GM19372 (cell line): ENCODE results near the gene ALDH4A1.
"Not testable (repeated sequence)": the region's sequence is repeated elsewhere in the genome, so short reads cannot be mapped to it uniquely, and the experiment has no call there.

Experiments used
- ATAC-seq: cut with Tn5 transposase; IDR thresholded peaks from one replicate; pipeline ENCODE4 v1.9.1; 2021; ENCODE audit warnings: mild to moderate bottlenecking, low read depth, moderate library complexity; ENCODE audit not compliant: unreplicated experiment

ALDH4A1 gene

GRCh38 chr1:18879791-18880309 is 22.5 kb downstream of the ALDH4A1 start:
- no peak for ATAC-seq

- no peak for ATAC-seq
These were observed 23.1 kb downstream of the ALDH4A1 start for GRCh38 chr1:18879215-18879790.

- ATAC-seq, result no peak
These were observed 23.7 kb downstream of the ALDH4A1 start for GRCh38 chr1:18878538-18879214.

GRCh38 chr1:18877282-18877681 is 25.1 kb downstream of the ALDH4A1 start:
- ATAC-seq, result no peak

GRCh38 chr1:18876210-18876609 is 26.1 kb downstream of the ALDH4A1 start:
- no peak for ATAC-seq

GRCh38 chr1:18875796-18876128 is 26.6 kb downstream of the ALDH4A1 start:
- no peak for ATAC-seq

- no peak for ATAC-seq
These were observed 27.1 kb downstream of the ALDH4A1 start for GRCh38 chr1:18875107-18875795.

- ATAC-seq, result no peak
These were observed 27.8 kb downstream of the ALDH4A1 start for GRCh38 chr1:18874600-18874999.

GRCh38 chr1:18874036-18874435 is 28.3 kb downstream of the ALDH4A1 start:
- no peak for ATAC-seq

GRCh38 chr1:18872071-18872611 is 30.2 kb downstream of the ALDH4A1 start:
- no peak for ATAC-seq

- ATAC-seq, result no peak
These were observed 30.8 kb downstream of the ALDH4A1 start for GRCh38 chr1:18871401-18872070.

- no peak for ATAC-seq
These were observed 31.4 kb downstream of the ALDH4A1 start for GRCh38 chr1:18870957-18871356.

GRCh38 chr1:18870595-18870865 is 31.8 kb downstream of the ALDH4A1 start:
- ATAC-seq, result not testable (repeated sequence)

- no peak for ATAC-seq
These were observed 32.3 kb downstream of the ALDH4A1 start for GRCh38 chr1:18869847-18870594.

- ATAC-seq, result no peak
These were observed 33.4 kb downstream of the ALDH4A1 start for GRCh38 chr1:18868801-18869424.

- no peak for ATAC-seq
These were observed 34.0 kb downstream of the ALDH4A1 start for GRCh38 chr1:18868354-18868753.

- ATAC-seq, result no peak
These were observed 35.5 kb downstream of the ALDH4A1 start for GRCh38 chr1:18866846-18867245.

GRCh38 chr1:18866314-18866713 is 36.0 kb downstream of the ALDH4A1 start:
- no peak for ATAC-seq

GRCh38 chr1:18865176-18865575 is 37.2 kb downstream of the ALDH4A1 start:
- ATAC-seq, result no peak

GRCh38 chr1:18861590-18861989 is 40.8 kb downstream of the ALDH4A1 start:
- ATAC-seq, result no peak
